Sigmoid colon (tissue), 4 donors: ENCODE results near the gene HDAC9.
"Not testable (repeated sequence)": the region's sequence is repeated elsewhere in the genome, so short reads cannot be mapped to it uniquely, and the experiment has no call there.

Experiments used
- EP300 ChIP-seq, 4 donors: sonication (generic); formaldehyde crosslinking; IDR thresholded peaks; one replicate each; pipeline ENCODE4 v1.6.1; 2017; ENCODE audit warnings: antibody characterized with exemption in 4 of 4
- POLR2A ChIP-seq, 2 donors: fragments of 450-650 bp; IDR thresholded peaks; one replicate each; pipeline ENCODE4 v1.6.1; 2016; ENCODE audit warnings: antibody characterized with exemption in 2 of 2, mild to moderate bottlenecking in 2 of 2, moderate library complexity in 2 of 2
- TF ChIP-seq, protein P1 (sequence below), 4 experiments: fragments of 450-650 bp in 3 of 4; fragments of 200-600 bp in 1 of 4; IDR thresholded peaks; one replicate each; pipeline ENCODE4 v1.5.1; 2016 to 2019; ENCODE audit warnings: antibody characterized with exemption in 4 of 4, mild to moderate bottlenecking in 3 of 4, moderate library complexity in 2 of 4

DNA sequence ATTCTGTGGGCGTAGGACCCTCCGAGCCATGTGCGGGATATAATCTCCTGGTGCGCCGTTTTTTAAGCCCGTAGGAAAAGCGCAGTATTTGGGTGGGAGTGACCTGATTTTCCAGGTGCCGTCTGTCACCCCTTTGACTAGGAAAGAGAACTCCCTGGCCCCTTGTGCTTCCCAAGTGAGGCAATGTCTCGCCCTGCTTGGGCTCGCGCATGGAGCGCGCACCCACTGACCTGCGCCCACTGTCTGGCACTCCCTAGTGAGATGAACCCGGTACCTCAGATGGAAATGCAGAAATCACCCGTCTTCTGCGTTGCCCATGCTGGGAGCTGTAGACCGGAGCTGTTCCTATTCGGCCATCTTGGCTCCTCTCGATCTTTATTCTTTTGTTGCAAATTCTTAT is 495.2 kb downstream of the HDAC9 start:
- TF ChIP-seq, protein P1, sequence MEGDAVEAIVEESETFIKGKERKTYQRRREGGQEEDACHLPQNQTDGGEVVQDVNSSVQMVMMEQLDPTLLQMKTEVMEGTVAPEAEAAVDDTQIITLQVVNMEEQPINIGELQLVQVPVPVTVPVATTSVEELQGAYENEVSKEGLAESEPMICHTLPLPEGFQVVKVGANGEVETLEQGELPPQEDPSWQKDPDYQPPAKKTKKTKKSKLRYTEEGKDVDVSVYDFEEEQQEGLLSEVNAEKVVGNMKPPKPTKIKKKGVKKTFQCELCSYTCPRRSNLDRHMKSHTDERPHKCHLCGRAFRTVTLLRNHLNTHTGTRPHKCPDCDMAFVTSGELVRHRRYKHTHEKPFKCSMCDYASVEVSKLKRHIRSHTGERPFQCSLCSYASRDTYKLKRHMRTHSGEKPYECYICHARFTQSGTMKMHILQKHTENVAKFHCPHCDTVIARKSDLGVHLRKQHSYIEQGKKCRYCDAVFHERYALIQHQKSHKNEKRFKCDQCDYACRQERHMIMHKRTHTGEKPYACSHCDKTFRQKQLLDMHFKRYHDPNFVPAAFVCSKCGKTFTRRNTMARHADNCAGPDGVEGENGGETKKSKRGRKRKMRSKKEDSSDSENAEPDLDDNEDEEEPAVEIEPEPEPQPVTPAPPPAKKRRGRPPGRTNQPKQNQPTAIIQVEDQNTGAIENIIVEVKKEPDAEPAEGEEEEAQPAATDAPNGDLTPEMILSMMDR (IDR thresholded peaks at IDR 0.05): not testable (repeated sequence)
- TF ChIP-seq POLR2A, EP300 (IDR thresholded peaks at IDR 0.05): not testable (repeated sequence)
